Testis (tissue), 2 donors: ENCODE measurements around the gene UBE2G1.

ENCODE experiments used
- CTCF ChIP-seq, 3 experiments: fragments of 450-650 bp in 2 of 3; fragments of 200-600 bp in 1 of 3; sonication (generic) in 1 of 3; IDR thresholded peaks; one replicate each; pipeline ENCODE4 v1.5.1; 2016 to 2019; ENCODE audit warnings: antibody characterized with exemption in 3 of 3, mild to moderate bottlenecking in 2 of 3, moderate library complexity in 1 of 3
- POLR2A ChIP-seq: fragments of 450-650 bp; IDR thresholded peaks from one replicate; pipeline ENCODE4 v1.6.1; 2017; ENCODE audit warnings: antibody characterized with exemption, mild to moderate bottlenecking, moderate library complexity

GRCh38 chr17:4272213-4272971 lies 94.1 kb downstream of the UBE2G1 start:
- TF ChIP-seq CTCF (IDR thresholded peaks at IDR 0.05) (no peak), POLR2A (no peak)
